GM21737 (cell line): ENCODE data around the gene EGR1.

Experiments
- ATAC-seq: cut with Tn5 transposase; IDR thresholded peaks from one replicate; pipeline ENCODE4 v1.9.1; 2021; ENCODE audit warnings: mild to moderate bottlenecking, moderate library complexity; ENCODE audit not compliant: unreplicated experiment

EGR1 gene

GRCh38 chr5:138452720-138453119 lies 12.6 kb upstream of the EGR1 start:
- no peak for ATAC-seq

- no peak for ATAC-seq
Measured at GRCh38 chr5:138453590-138453989, 11.7 kb upstream of the EGR1 start.

GRCh38 chr5:138454121-138454520 lies 11.2 kb upstream of the EGR1 start:
- no peak for ATAC-seq

- ATAC-seq, result no peak
Measured at GRCh38 chr5:138455232-138455930, 9.9 kb upstream of the EGR1 start.

- no peak for ATAC-seq
Measured at GRCh38 chr5:138457531-138458275, 7.6 kb upstream of the EGR1 start.

DNA sequence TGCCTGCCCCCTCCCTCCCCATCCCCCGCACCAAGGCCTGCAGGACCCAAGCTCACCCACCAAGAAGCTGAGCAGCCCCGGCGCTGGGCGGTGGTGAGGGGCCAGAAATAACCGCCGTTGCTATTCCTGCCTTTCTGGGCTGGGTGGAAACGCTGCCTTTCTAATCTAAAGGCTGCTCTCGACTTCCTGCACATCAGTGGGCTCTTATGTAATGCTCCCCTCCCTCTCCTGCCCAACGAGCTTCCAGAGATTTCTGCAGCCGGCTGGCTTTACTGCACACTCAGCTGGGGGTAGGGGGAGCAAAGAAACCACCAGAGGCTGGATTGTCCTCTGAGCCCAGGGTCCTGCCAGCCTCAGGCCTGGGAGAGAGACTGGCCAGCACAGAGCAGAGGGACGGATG lies 6.9 kb upstream of the EGR1 start:
- no peak for ATAC-seq

GRCh38 chr5:138458856-138459255 lies 6.4 kb upstream of the EGR1 start:
- no peak for ATAC-seq

DNA sequence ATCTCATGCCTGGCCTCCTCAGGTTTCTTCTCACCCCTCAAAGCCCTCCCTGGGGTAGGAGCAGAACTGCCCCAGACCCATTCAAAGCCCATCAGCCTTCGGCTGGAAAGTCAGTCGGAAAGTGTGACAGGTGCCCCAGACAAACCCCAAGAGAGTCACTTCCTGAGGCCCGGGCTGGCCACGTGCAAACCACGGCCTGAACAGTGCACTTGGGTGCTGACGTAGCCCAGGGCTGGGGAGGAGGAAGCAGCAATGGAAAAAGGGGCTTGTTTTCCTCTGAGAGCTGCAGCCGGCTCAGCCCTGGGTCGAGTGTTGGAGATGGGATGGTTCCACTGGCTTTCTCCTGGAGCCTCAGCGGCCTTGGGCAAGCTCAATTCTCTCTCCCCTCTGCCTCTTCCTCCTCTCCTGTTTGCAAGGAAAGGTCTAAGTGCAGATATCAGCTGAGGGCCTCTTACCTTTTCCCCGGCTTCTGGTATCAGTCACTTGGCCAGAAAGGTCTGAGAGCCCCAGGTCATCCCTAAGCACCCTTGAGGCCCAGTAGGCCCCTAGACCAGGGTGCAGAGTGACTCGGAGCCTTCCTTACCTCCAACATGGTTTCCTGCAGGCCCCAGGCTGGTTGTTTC lies 5.9 kb upstream of the EGR1 start:
- ATAC-seq, result no peak

DNA sequence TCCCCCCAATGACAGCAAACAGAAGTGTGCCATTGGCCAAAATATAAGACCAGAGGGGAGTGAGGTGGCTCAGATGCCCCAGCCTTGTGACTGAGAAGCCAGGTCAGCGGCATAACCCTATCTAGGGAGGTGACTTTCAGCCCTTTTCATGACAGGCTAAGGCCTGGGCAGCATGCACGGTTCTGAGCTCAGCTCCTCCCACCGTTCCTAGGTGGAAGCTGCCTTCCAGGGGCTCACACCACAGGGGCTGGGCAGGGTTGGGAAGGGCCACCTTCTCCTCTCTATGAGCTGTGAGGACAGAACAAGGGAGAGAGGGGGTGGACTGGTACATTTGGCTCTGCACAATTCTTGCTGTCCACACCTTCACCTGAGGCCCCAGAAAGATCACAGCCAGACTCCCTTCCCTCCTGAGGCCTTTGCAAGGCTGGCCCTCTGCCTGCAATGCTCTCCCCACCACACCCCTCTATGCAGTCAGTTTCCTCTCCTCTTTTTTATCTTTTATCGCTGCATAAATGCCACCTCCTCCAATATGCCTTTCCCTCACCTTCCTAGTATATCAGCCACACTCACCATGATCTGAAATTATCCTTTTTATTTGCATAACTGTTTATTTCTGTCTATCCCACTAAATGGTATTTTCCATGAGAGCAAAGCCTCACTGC lies 5.1 kb upstream of the EGR1 start:
- no peak for ATAC-seq

DNA sequence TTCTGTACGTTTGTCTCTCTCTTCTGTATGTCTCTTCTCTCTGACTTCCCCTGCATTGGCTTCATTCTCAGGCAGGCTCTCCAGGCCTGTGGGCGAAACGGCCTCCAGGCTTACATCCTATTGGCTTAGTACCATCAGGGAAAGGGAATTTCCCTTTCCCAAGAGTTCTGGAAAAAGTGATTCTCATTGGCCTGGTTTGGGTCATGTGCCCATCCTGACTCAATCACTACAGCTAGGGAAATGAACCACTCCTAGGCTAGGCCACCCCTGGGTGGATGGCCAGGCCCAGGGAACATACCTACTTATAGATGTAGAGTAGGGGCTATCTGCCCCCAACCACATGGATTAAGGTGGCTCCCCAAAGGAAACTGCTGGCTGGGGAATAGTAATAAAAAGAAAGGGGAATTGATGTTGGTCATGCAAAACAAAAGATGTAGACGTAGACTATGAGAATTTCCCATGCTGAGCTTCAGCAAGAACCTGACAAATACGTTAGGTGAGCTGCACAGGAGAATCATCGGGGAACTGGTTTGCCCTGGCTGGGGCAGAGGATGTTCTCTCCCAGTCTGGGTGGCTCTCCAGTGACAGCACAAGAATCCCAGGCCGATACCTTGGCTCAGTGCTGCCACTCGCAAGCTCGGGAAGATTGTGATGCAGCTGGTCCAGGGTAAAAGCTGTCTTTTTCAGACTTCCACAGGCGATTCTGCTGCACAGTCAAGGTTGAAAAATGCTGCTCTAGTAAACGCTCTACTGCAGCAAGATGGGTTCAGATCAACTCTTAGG lies 3.7 kb upstream of the EGR1 start:
- no peak for ATAC-seq

DNA sequence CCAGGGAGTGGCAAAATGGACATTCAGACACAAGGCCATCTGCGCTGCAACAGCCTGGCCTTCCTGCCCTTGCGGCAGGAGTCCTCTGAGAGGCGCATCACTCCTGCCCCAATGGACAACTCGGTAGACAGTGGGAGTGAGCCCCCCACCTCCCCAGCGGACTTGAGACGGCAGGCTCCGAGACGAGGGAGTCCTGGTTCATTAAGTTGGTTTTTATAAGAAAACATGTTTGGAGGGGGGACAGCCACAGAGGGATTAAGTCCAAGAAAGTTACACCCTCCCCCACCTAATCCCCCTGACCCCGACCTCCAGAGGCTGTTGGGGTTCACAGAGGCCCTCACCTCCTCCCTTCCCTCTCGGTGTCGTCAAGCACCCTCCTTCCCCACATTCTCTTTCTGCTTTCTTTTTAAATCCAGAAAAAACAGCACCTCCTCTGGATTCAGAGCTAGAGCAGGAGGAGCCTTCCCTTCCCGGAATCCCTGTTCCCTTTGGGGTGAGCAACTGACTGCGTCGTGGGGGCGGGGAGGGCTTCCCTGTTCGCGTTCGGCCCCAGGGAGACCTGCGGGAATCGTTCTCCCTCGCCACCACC lies 1.8 kb upstream of the EGR1 start:
- no peak for ATAC-seq

DNA sequence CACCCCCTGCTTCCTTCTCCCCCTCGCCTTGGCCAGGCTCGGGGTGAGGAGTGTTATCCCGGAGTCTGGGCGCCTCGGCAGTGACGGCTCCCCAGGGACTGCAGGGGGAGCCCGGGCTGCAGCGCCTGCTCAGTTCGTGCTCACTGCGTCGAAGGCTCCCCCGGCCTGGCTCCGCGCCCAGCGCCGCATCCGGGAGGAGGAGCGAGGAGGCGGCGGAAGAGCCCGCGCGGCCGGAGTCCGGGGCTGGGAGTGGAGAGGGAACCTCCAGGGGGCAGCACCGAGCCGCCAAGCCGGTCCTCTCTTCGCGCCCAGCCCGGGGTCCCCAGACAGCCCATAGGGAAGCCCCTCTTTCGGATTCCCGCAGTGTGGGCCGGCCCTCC lies 1.3 kb upstream of the EGR1 start:
- ATAC-seq, result peak; percentile 51

GRCh38 chr5:138464388-138465260 lies 655 bp upstream of the EGR1 start:
- ATAC-seq, result peak; percentile 66

GRCh38 chr5:138466125-138466899 lies 1.0 kb downstream of the EGR1 start:
- no peak for ATAC-seq

DNA sequence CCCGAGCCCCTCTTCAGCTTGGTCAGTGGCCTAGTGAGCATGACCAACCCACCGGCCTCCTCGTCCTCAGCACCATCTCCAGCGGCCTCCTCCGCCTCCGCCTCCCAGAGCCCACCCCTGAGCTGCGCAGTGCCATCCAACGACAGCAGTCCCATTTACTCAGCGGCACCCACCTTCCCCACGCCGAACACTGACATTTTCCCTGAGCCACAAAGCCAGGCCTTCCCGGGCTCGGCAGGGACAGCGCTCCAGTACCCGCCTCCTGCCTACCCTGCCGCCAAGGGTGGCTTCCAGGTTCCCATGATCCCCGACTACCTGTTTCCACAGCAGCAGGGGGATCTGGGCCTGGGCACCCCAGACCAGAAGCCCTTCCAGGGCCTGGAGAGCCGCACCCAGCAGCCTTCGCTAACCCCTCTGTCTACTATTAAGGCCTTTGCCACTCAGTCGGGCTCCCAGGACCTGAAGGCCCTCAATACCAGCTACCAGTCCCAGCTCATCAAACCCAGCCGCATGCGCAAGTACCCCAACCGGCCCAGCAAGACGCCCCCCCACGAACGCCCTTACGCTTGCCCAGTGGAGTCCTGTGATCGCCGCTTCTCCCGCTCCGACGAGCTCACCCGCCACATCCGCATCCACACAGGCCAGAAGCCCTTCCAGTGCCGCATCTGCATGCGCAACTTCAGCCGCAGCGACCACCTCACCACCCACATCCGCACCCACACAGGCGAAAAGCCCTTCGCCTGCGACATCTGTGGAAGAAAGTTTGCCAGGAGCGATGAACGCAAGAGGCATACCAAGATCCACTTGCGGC lies 1.8 kb downstream of the EGR1 start:
- ATAC-seq, result no peak

DNA sequence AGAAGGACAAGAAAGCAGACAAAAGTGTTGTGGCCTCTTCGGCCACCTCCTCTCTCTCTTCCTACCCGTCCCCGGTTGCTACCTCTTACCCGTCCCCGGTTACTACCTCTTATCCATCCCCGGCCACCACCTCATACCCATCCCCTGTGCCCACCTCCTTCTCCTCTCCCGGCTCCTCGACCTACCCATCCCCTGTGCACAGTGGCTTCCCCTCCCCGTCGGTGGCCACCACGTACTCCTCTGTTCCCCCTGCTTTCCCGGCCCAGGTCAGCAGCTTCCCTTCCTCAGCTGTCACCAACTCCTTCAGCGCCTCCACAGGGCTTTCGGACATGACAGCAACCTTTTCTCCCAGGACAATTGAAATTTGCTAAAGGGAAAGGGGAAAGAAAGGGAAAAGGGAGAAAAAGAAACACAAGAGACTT lies 2.4 kb downstream of the EGR1 start:
- no peak for ATAC-seq

GRCh38 chr5:138468133-138468965 lies 3.1 kb downstream of the EGR1 start:
- no peak for ATAC-seq
